ENCODE data around the gene RAX.

Gene RAX

DNA sequence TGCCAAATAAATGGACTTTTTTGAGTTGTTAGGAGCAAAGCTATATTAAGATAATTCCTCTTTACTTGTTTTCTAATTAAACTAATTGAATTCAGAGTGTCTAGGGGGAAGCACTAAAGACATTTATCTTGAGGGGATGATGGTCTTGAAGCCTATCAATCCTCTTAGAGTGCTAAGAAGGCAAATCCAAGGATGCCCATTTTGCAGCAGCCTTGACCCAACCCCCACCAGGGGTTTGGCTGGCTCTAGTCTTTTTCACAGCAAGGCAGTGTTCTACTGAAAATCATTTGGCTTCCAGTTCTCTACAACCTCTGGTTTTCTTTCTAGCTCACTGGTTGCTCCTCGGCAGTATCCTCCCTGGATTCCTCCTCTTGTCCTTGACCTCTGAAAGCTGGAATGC, 6.5 kb upstream of the RAX start:
- TF ChIP-seq, protein P1, sequence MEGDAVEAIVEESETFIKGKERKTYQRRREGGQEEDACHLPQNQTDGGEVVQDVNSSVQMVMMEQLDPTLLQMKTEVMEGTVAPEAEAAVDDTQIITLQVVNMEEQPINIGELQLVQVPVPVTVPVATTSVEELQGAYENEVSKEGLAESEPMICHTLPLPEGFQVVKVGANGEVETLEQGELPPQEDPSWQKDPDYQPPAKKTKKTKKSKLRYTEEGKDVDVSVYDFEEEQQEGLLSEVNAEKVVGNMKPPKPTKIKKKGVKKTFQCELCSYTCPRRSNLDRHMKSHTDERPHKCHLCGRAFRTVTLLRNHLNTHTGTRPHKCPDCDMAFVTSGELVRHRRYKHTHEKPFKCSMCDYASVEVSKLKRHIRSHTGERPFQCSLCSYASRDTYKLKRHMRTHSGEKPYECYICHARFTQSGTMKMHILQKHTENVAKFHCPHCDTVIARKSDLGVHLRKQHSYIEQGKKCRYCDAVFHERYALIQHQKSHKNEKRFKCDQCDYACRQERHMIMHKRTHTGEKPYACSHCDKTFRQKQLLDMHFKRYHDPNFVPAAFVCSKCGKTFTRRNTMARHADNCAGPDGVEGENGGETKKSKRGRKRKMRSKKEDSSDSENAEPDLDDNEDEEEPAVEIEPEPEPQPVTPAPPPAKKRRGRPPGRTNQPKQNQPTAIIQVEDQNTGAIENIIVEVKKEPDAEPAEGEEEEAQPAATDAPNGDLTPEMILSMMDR (IDR thresholded peaks at IDR 0.05), result no peak

DNA sequence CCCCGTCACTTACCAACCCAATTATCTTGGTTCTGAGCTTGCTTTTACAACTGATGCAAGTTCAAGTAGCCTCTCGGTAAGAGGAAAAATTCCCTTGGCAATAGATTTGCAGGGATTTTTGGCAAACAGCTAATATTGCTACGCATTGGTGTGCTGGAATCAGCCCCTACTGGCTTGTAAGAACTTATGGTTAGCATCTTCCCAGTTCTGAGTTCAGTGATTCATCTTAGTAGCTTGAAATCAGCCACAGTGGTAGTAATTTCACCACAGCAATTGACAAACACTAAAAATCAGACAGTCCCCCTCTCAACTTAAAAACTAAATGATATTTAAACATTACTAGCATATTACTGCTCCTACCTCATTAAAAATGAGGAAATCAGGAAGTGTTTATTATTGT, 5.9 kb upstream of the RAX start:
- TF ChIP-seq, protein P1 (IDR thresholded peaks at IDR 0.05), result no peak

GRCh38 chr18:59278793-59279192, 5.5 kb upstream of the RAX start:
- TF ChIP-seq, protein P1 (IDR thresholded peaks at IDR 0.05), result no peak

DNA sequence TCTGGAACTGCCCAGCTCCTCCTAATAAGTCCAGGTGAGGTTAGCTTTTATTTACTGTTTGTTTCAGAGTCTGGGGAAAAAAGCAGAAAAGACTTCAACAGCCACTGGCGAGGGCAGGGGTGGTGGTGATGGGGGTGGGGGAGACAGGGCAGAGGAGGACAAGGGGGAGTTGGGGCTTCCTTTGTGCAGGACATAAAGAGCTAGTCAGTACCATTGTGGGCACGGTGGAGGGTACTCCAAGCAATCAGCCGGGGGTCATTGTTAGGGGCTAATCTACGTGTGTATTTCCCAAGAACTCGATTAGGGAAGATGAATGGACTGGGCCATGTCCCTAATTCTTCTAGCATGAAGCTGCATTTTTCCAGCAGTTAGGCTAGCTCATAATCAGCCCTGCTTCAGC, 2.8 kb upstream of the RAX start:
- TF ChIP-seq, protein P1 (IDR thresholded peaks at IDR 0.05), result no peak

DNA sequence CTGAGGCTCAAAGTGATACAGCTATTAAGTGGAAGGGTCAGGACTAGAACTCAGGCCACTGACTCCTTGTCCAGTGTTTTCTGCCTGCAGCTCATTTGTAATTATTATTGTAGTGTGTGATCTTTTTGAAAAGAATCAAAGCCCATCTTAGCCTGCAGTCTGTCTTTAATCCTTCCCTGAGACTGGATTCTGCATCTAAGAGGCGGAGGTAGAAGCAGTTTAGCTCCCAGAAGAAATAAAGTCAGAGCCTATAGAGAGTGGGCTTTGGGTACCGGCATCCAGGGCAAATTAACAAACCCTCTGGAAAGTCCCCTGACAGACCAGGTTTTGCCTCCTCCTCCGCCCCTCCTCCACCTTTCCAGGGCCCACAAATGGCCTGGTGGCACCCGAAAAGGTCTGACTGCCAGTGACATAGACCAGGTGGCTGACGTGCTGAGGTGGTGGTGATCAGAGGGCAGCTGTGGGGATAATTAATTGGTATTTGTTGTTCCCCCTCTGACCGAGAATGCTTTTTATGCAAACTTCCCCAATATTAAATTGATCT, 2.2 kb upstream of the RAX start:
- TF ChIP-seq, protein P1 (IDR thresholded peaks at IDR 0.05), result no peak

- TF ChIP-seq, protein P1 (IDR thresholded peaks at IDR 0.05), result no peak
These were observed 1.3 kb upstream of the RAX start for GRCh38 chr18:59274533-59274928.

GRCh38 chr18:59273759-59274532, 692 bp upstream of the RAX start:
- TF ChIP-seq, protein P1 (IDR thresholded peaks at IDR 0.05), result no peak
